NT2/D1 (cell line): ENCODE data around the gene HES7.

Experiments
- DNase-seq: peaks from one replicate; pipeline ENCODE4 v3.0.0-alpha.2; 2011; ENCODE audit warnings: low read depth, low spot score
- H3K27me3 ChIP-seq: 2 replicates; pipeline ENCODE4 v1.6.0; 2011; ENCODE audit warnings: mild to moderate bottlenecking; ENCODE audit not compliant: insufficient read length, insufficient read depth
- H3K36me3 ChIP-seq: 2 replicates; pipeline ENCODE4 v1.6.1; 2011; ENCODE audit warnings: mild to moderate bottlenecking, low read length, mixed read lengths; ENCODE audit not compliant: insufficient read depth, insufficient read length
- H3K4me1 ChIP-seq: 2 replicates; pipeline ENCODE4 v1.5.1; 2011; ENCODE audit not compliant: insufficient read depth, insufficient read length
- H3K4me3 ChIP-seq: 2 replicates; pipeline ENCODE4 v1.5.1; 2011; ENCODE audit warnings: low read depth; ENCODE audit not compliant: insufficient read length
- H3K9ac ChIP-seq: 2 replicates; pipeline ENCODE4 v1.6.0; 2011; ENCODE audit warnings: low read depth; ENCODE audit not compliant: insufficient read length
- H3K9me3 ChIP-seq: 2 replicates; pipeline ENCODE4 v1.5.1; 2011; ENCODE audit warnings: mild to moderate bottlenecking, low read length; ENCODE audit not compliant: insufficient read depth
- SUZ12 ChIP-seq: IDR thresholded peaks from 2 replicates; pipeline ENCODE4 v1.6.1; 2011; ENCODE audit not compliant: insufficient read length, insufficient read depth; ENCODE audit errors: extremely low read depth
- YY1 ChIP-seq: IDR thresholded peaks from 2 replicates; pipeline ENCODE4 v1.6.1; 2011; ENCODE audit not compliant: insufficient read length, insufficient read depth
- ZNF274 ChIP-seq: IDR thresholded peaks from 2 replicates; pipeline ENCODE4 v1.6.1; 2011; ENCODE audit warnings: mild to moderate bottlenecking, low read depth, low read length

The HES7 gene

GRCh38 chr17:8150194-8151119 is 26.6 kb upstream of the HES7 start:
- TF ChIP-seq YY1 (no peak), ZNF274 (no peak), SUZ12 (no peak)
- DNase-seq: no peak
- Histone ChIP-seq H3K36me3 (peaks cover 47% of the 10 kb centered on the region), H3K27me3 (no peaks in the 10 kb centered on the region), H3K4me3 (peak overlapping the region; percentile 90), H3K4me1 (peaks cover 9% of the 10 kb centered on the region), H3K9ac (peak overlapping the region; percentile 57), H3K9me3 (no peaks in the 10 kb centered on the region)

GRCh38 chr17:8149419-8150193 is 25.7 kb upstream of the HES7 start:
- Histone ChIP-seq H3K4me1 (peaks cover 9% of the 10 kb centered on the region), H3K9ac (no peak overlapping the region), H3K9me3 (no peaks in the 10 kb centered on the region), H3K4me3 (no peak overlapping the region), H3K36me3 (peaks cover 51% of the 10 kb centered on the region), H3K27me3 (no peaks in the 10 kb centered on the region)
- no peak for DNase-seq
- TF ChIP-seq SUZ12: no peak
- TF ChIP-seq ZNF274: no peak
- no peak for TF ChIP-seq YY1

GRCh38 chr17:8148560-8148959 is 24.7 kb upstream of the HES7 start:
- H3K4me3 ChIP-seq: no peak overlapping the region
- TF ChIP-seq SUZ12: no peak
- no peak for TF ChIP-seq YY1
- no peak for TF ChIP-seq ZNF274
- peaks cover 60% of the 10 kb centered on the region for H3K36me3 ChIP-seq
- H3K9me3 ChIP-seq: no peaks in the 10 kb centered on the region
- H3K9ac ChIP-seq: no peak overlapping the region
- no peaks in the 10 kb centered on the region for H3K27me3 ChIP-seq
- H3K4me1 ChIP-seq: peaks cover 9% of the 10 kb centered on the region
- no peak for DNase-seq

- no peak for DNase-seq
- no peak overlapping the region for H3K9ac ChIP-seq
- H3K4me1 ChIP-seq: peaks cover 4% of the 10 kb centered on the region
- no peaks in the 10 kb centered on the region for H3K9me3 ChIP-seq
- peaks cover 66% of the 10 kb centered on the region for H3K36me3 ChIP-seq
- no peaks in the 10 kb centered on the region for H3K27me3 ChIP-seq
- no peak overlapping the region for H3K4me3 ChIP-seq
- no peak for TF ChIP-seq SUZ12
- TF ChIP-seq YY1: no peak
- TF ChIP-seq ZNF274: no peak
Measured at GRCh38 chr17:8147805-8148404, 24.0 kb upstream of the HES7 start.

- Histone ChIP-seq H3K9me3 (no peaks in the 10 kb centered on the region), H3K4me3 (no peak overlapping the region), H3K27me3 (no peaks in the 10 kb centered on the region), H3K4me1 (no peaks in the 10 kb centered on the region), H3K36me3 (peaks cover 72% of the 10 kb centered on the region), H3K9ac (no peak overlapping the region)
- TF ChIP-seq ZNF274: no peak
- TF ChIP-seq YY1: no peak
- no peak for TF ChIP-seq SUZ12
- no peak for DNase-seq
Measured at GRCh38 chr17:8147141-8147804, 23.4 kb upstream of the HES7 start.

- DNase-seq: no peak
- no peaks in the 10 kb centered on the region for H3K9me3 ChIP-seq
- no peak overlapping the region for H3K4me3 ChIP-seq
- no peak for TF ChIP-seq YY1
- TF ChIP-seq SUZ12: no peak
- no peak for TF ChIP-seq ZNF274
- H3K9ac ChIP-seq: no peak overlapping the region
- peaks cover 78% of the 10 kb centered on the region for H3K36me3 ChIP-seq
- no peaks in the 10 kb centered on the region for H3K4me1 ChIP-seq
- no peaks in the 10 kb centered on the region for H3K27me3 ChIP-seq
Measured at GRCh38 chr17:8146381-8147140, 22.7 kb upstream of the HES7 start.
